ENCODE measurements around the gene AOC2.

Gene AOC2

DNA sequence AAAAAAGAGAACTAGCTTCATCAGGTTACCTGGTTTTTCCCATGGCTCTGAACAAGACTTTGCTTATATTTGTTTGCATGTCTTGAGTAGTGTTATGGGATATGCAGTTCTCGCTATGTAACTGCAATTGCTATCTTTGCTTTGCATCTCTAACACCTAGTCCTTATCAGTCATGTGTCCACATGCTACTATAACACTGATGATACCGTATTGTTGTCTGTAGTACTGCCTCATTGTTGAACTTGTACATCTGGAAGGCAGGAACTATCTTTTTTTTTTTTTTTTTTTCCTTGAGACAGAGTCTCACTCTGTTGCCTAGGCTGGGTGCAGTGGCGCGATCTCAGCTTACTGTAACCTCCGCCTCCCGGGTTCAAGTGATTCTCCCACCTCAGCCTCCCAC, 8.6 kb upstream of the AOC2 start:
- H3K27ac Mint-ChIP-seq = no peak overlapping the region
- no peak overlapping the region for H3K4me3 Mint-ChIP-seq
- H3K4me1 Mint-ChIP-seq = peaks cover 24% of the 10 kb centered on the region
- H3K9me3 Mint-ChIP-seq = no peaks in the 10 kb centered on the region
- TF ChIP-seq, protein P1, sequence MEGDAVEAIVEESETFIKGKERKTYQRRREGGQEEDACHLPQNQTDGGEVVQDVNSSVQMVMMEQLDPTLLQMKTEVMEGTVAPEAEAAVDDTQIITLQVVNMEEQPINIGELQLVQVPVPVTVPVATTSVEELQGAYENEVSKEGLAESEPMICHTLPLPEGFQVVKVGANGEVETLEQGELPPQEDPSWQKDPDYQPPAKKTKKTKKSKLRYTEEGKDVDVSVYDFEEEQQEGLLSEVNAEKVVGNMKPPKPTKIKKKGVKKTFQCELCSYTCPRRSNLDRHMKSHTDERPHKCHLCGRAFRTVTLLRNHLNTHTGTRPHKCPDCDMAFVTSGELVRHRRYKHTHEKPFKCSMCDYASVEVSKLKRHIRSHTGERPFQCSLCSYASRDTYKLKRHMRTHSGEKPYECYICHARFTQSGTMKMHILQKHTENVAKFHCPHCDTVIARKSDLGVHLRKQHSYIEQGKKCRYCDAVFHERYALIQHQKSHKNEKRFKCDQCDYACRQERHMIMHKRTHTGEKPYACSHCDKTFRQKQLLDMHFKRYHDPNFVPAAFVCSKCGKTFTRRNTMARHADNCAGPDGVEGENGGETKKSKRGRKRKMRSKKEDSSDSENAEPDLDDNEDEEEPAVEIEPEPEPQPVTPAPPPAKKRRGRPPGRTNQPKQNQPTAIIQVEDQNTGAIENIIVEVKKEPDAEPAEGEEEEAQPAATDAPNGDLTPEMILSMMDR (IDR thresholded peaks at IDR 0.05) = no peak
- no peak for DNase-seq
- peaks cover 3% of the 10 kb centered on the region for H3K27me3 Mint-ChIP-seq (ENCODE audit: low read depth, poor library complexity)
- H3K36me3 Mint-ChIP-seq (ENCODE audit: low read depth) = peaks cover 49% of the 10 kb centered on the region

GRCh38 chr17:42841975-42842685, 2.2 kb upstream of the AOC2 start:
- H3K27me3 Mint-ChIP-seq (ENCODE audit: low read depth, poor library complexity) = no peaks in the 10 kb centered on the region
- H3K36me3 Mint-ChIP-seq (ENCODE audit: low read depth) = peaks cover 41% of the 10 kb centered on the region
- no peak for DNase-seq
- no peak overlapping the region for H3K4me3 Mint-ChIP-seq
- no peaks in the 10 kb centered on the region for H3K9me3 Mint-ChIP-seq
- H3K4me1 Mint-ChIP-seq = no peaks in the 10 kb centered on the region
- H3K27ac Mint-ChIP-seq = no peak overlapping the region
- TF ChIP-seq, protein P1 (IDR thresholded peaks at IDR 0.05) = no peak

GRCh38 chr17:42843358-42843934, 934 bp upstream of the AOC2 start:
- Mint-ChIP-seq H3K27me3 (ENCODE audit: low read depth, poor library complexity) (no peaks in the 10 kb centered on the region), H3K4me1 (no peaks in the 10 kb centered on the region), H3K9me3 (no peaks in the 10 kb centered on the region), H3K4me3 (no peak overlapping the region), H3K27ac (peak overlapping the region; percentile 13), H3K36me3 (ENCODE audit: low read depth) (peaks cover 33% of the 10 kb centered on the region)
- DNase-seq = peak; percentile 40
- TF ChIP-seq, protein P1 (IDR thresholded peaks at IDR 0.05) = peak; percentile 96

DNA sequence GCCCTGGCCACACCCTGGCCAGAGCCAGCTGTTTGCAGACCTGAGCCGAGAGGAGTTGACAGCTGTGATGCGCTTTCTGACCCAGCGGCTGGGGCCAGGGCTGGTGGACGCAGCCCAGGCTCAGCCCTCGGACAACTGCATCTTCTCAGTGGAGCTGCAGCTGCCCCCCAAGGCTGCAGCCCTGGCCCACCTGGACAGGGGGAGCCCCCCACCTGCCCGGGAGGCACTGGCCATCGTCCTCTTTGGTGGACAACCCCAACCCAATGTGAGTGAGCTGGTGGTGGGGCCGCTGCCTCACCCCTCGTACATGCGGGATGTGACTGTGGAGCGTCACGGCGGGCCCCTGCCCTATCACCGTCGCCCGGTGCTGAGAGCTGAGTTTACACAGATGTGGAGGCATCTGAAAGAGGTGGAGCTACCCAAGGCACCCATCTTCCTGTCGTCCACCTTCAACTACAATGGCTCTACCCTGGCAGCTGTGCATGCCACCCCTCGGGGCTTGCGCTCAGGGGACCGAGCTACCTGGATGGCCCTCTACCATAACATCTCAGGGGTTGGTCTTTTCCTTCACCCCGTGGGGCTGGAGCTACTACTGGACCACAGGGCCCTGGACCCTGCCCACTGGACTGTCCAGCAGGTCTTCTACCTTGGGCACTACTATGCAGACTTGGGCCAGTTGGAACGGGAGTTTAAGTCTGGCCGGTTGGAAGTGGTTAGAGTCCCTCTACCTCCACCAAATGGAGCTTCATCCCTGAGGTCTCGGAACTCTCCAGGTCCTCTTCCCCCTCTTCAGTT, 578 bp downstream of the AOC2 start:
- H3K4me1 Mint-ChIP-seq = peaks cover 9% of the 10 kb centered on the region
- no peak overlapping the region for H3K4me3 Mint-ChIP-seq
- H3K27me3 Mint-ChIP-seq (ENCODE audit: low read depth, poor library complexity) = no peaks in the 10 kb centered on the region
- no peak for DNase-seq
- H3K9me3 Mint-ChIP-seq = no peaks in the 10 kb centered on the region
- H3K27ac Mint-ChIP-seq = peak overlapping the region; percentile 57
- peaks cover 21% of the 10 kb centered on the region for H3K36me3 Mint-ChIP-seq (ENCODE audit: low read depth)
- TF ChIP-seq, protein P1 (IDR thresholded peaks at IDR 0.05) = no peak

- no peak overlapping the region for H3K4me3 Mint-ChIP-seq
- DNase-seq = no peak
- H3K36me3 Mint-ChIP-seq (ENCODE audit: low read depth) = peaks cover 21% of the 10 kb centered on the region
- peaks cover 15% of the 10 kb centered on the region for H3K4me1 Mint-ChIP-seq
- H3K27me3 Mint-ChIP-seq (ENCODE audit: low read depth, poor library complexity) = no peaks in the 10 kb centered on the region
- H3K27ac Mint-ChIP-seq = peak overlapping the region; percentile 57
- TF ChIP-seq, protein P1 (IDR thresholded peaks at IDR 0.05) = no peak
- H3K9me3 Mint-ChIP-seq = no peaks in the 10 kb centered on the region
These were observed 1.2 kb downstream of the AOC2 start for GRCh38 chr17:42845556-42845917.
